Endometrial microvascular endothelial cells (primary cell): ENCODE data around the gene STK39. TPM values are rescaled to one million over a fixed set of nuclear protein-coding genes. Genes with fewer than 3 reads are reported as not detected.

Source experiments
- in situ Hi-C: cut with HindIII; loops from 2 replicates; pipeline ENCODE4 v1.10.0; 2017; ENCODE audit warnings: low sequenced_read_pairs, low pct_unique_long_range_greater_than_20kb; ENCODE audit errors: inconsistent ontology term
- total RNA-seq: library from RNA; depleted of rRNA; stranded (reverse); fragments of >200 nt; gene quantifications from one replicate; pipeline ENCODE4 v1.2.3, GENCODE V29; 2015; ENCODE audit errors: inconsistent ontology term

STK39 gene
- total RNA-seq, 1 donor from 2014 or later, result 10.3 TPM

DNA sequence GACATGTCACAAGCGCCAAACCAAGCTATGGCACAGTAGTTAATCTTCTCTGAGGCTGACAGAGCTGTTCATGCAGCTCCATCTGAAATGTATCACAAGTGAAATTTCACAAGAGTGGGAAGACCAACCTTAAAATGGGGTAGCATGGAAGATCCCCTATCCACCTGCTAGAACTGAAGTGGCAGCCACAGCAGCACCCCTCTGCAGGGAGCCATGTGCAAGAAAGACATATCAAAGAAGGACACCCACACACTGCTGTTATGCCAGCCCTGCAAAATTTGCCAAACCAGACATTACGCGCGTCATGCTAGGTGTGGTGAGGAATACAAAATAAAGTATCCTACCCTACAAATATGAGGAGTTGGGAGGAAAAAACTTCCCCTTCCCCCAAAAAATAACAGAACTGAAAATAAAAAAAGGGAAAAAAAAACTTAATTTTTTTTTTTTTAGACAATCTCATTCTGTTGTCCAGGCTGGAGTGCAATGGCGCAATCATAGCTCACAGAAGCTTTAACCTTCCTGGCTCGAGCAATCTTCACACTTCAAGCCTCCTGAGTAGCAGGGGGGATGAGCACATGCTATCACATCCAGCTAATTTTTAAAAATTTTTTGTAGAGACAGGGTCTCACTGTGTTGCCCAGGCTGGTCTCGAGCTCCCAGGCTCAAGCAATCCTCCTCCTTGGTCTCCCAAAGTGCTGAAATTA lies 76.2 kb downstream of the STK39 start:
- in situ Hi-C loops, result no loop called here

DNA sequence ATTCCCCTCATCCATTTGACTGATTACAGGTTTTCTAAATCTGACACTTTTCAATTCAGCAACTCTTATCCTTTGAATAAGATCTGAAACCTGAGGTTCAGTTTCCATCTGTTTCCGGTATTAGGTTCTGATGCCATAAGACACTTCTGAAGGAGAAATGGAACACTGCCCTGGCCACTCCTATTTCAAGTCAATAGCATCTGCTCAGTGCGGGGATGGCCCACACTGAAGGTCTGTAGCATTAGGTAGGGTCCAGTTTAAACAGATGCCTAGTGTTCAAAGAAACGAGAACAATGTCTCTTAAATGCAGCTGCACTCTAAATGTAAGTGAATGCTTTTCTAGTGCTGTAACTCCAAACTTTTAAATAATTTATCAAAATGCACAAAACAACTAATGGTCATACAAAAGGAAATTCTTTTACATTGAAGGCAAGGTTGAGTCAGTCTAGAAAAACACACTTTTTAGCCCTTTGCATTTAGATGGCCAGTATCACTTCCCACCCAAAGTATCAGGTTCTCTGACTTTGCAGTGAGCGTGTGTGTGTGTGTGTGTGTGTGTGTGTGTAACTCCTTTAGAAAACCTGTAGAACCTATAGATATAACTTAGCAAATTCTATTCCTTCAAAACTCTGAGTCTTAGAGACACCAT lies 78.2 kb downstream of the STK39 start:
- in situ Hi-C loops, result no loop called here

DNA sequence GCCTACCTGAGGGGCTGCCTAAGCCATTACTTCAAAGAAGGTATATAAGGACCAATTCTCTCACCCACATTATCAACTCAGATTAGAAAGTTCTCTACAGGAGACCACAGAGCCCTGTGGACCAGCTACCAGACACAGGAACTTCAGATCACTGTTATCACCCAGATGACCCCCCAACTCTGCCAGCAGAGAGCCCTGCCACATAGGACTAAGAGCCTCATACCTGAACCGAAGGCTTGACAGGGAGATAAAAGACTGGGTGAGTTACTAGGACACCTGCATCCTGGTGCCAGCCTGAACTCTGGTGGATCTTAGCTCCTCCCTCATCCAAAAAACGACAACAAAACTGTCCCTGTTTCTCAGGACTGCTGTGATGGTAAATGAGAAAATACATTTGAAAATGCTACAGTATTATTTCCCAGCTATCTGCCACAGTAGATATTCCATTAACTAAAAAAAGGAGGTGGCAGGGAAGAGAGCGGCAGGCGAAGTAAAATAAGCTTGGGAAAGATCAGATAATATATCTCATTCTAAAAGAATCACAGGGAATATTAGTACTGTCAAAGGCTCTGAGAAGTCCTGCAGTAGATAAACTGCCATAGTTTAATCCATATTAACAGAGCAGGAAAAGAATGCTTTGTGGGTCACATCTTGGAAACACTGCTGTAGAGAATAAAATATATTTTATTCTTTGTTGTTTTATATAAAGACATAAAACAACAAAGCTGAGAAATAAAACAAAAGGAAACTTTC lies 79.7 kb downstream of the STK39 start:
- in situ Hi-C loops, result no loop called here

DNA sequence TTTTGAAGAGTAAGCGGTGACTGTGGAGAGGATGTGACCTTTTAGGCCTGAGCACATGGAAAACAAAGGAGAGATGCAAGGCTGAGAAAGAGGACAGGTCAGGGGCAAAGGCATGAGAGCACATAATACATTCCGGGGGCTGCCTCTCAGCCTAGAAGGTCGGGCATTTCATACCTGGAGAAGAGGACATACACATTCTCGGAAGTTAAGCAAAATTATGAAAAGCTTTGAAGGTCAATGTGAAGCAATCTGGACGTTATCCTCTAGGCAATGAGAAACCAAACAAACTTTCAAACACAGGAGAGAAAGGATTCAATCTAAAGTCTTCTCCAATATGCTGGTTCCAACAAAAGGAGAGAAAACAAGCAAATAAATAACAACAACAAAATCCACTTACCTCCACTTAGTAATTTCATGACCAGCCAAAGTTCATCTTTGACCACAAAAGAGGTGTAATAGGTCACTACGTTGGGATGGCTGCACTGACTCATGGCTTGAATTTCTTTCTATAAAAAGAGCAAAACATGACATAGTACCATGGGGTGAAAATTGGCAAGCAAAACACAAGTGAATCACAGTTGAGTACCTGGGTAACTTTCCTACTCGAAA lies 80.4 kb downstream of the STK39 start:
- in situ Hi-C loops, result no loop called here

DNA sequence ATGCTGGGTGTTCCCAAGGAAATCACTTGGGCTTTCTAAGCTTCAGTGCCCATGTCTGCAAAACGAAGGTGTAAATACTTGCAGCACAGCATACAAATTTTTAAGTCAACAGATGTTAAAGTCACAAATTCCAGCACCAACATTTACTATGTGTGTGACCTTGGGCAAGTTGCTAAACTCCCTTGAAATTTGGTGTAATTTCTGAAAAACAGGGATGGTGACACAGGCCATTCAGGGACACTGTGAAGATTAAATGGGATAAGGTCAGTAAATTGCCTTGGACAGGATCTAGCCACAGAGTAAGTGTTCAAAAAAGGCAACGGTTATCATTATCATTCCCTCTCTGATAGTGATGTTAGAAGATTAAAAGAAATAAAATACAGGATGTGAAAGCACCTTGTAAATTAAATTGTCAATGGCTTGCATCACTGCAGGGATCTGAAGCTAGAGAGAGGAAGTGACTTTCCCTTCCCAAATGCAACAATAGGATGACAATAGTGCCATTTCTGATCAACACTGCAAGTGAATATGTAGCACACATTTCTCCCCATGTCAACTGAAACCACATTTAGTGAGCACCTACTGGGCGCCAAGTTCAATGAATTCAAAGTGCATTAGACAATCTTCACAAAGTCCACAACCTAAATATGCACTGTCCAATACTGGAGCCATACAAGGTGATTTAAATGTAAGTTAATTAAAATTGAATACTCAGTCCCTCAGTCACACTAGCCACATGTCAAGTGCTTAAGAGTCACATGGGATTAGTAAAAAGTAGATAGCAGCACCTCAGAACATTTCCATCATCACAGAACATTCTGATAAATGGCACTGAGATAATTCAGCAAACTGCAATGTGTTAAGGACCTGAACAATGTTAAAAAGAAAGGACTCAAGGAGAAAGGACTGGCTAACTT lies 81.2 kb downstream of the STK39 start:
- in situ Hi-C loops, result no loop called here

DNA sequence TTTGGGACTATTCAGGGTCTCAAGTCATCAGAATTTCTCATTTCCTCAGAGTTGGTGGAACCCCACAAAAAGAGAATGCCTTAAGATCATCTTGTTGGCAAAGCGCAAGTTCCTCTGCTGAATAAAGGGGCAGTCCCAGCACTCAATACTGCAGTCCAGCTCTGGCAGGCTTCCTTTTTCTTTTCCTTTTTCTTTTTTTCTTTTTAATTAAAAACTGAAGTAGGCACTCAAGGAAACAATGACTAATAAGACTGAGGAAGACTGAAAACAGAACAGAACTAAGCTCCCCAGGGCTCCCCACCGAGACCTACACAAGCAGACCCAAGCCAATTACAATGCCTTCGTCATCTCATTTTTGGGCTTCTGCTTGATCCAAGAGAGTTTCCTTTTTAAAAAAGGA lies 82.0 kb downstream of the STK39 start:
- in situ Hi-C loops, result no loop called here

DNA sequence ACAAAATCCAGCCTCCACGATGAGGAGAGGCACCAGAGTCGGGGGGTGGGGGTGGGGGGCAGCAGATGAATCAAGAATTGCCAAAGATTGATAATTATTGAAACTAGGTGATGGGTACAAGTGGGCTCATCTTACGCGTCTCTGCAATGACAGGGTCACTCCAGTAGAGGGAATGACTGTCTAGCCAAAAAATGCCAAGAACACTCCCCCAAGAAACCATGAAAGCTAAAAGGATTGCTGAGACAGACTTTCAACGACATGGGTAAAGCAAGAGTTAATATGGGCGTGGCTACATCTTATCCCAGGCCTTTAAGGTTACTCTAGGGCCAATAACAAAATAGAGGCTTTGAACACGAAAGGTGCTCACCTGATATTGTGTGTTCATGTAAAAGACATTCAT lies 86.5 kb downstream of the STK39 start:
- in situ Hi-C loops, result no loop called here

DNA sequence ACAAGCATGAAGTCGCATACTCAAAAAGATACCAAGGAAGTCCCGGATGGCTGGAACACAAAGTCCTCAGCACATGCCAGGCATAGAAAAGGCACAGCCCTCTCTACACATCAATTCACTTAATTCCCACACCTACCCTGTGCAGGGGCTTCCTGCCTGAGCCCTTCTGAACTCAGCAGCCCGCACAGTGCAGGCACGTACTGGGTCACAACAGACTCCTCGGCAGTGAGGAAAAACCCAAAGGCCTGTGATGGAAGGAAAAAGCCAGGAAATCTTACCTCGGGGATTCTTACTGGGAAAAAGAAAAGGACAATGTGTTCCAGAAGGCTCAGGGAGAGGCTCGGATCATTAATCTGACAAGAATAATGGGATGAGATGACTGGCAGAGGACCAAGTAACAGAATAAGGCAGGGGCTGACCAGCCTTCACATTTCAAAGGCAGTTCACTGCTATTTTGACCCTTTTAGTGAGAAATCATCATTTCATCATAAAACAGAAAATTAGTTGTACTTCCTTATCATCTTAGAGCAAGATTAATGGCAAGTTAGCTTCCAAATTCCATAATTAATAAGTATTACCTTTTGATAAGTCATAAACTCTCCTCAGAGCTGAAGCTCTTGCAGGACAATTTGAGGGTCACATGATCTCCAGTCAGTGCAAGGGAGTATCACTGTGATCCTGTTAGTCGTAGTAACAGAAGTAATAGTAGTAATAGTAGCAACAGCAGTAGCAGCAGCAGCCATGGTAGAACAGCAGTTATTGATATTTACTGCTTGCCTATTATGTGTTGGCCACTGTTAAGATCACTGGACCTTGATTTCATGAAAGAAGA lies 87.4 kb downstream of the STK39 start:
- in situ Hi-C loops, result no loop called here

DNA sequence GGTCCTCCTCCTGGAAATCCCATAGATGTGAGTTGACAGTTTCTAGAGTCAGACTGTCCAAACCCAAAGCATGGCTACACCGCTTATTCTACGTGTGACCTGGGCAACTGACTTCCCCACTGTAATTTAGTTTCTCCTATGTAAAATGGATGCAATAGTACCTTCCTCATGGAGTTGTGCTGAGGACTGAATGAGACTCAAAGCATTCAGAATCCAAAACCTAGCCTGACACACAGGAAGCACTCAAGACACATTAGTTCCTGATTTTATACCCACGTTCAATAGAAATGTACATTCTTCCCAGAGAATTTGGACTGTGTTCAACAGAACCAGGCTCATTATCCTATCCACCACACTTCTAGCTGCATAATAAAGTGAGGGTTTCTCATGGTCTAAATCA lies 88.8 kb downstream of the STK39 start:
- in situ Hi-C loops, result no loop called here

DNA sequence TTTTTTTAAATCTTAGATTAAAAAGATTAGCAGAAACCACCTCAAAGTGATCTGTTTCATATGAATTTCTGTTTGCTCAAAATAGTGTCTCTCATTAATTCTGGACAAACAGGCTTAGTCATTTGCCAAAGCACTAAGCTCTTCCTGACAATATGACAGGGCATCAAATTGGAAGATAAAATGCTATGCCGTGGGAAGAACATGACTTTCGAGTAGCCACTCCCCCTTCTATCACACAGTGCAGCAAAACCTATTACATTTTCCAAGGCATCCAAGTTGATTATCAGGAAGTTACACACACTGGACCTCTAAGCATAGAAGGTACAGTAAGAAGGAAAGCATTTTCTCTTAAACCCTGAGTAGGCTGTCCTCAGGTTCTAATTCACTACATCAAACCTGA lies 89.5 kb downstream of the STK39 start:
- in situ Hi-C loops, result no loop called here

DNA sequence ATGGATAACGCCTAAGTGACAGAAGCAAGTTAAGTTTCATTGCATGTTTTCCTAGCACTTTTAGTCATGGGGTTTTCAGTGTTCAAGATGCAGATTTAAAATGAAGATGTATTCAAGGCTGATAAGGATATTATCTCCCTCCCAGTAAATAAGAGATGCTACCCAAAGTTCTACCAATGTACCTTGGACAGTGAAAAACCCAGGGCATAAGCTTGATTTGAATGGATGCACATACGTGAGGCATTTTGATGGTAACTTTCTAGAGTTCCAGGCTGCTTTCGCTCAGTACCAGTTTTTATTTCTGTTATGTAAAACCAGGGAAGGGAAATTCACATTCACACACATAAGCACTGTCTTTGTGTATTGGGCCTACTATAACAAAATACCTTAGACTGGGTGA lies 90.3 kb downstream of the STK39 start:
- in situ Hi-C loops, result no loop called here

DNA sequence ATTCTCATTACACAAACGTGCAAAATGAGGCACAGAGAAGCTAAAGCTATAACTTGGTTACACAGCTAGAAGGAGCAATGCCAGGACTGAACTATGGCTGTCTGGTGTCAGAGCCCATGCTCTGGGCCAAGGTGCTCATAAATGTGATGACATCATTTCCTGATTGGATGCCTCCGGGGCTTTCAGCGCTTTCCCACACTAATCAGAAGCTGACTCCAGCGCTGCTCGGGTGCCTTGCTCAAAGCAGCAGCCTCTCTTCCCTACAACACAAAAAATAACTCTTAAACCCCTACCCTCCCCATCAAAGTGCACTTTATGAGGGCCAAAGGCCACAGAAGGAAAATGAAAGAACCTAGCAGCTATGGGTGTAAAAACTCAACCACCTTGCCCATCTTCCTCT lies 90.7 kb downstream of the STK39 start:
- in situ Hi-C loops, result no loop called here

DNA sequence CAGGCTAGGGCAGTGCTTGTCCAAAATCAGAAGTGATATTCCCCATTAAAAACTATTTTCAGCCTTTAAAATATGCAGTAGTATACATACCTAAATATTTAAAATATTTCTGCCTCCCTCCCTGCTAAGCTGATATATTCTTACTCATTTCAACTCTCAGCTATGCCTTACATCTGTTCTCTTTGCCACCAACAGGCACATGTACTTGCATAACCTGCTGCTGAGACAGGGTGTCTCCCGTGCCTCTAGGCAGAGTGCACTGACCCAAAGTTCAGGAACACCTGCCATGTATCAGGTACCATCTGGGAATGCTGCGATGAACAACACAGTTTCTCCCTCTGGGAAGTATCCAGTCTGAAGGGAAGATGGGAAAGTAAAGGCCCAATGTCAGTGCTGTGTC lies 91.7 kb downstream of the STK39 start:
- in situ Hi-C loops, result no loop called here

DNA sequence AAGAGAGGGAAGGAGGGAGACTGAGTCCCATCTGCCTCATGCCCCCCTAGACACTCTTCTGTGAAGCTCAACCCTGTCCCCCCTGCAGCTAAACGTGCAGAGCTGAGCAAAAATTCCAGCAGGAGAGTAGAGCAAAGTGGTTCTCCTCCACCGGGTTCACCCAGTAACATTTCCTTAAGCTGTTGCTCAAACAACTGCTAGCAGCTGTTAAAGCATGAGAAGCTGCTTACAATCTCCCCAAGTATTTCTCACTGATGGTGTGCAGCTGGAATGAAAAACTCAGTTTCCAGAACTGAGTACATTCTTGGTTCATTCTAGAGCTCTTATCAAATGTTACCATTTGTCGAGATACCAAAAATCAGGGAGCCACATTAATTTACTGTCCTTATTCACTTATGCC lies 92.3 kb downstream of the STK39 start:
- in situ Hi-C loops, result no loop called here

DNA sequence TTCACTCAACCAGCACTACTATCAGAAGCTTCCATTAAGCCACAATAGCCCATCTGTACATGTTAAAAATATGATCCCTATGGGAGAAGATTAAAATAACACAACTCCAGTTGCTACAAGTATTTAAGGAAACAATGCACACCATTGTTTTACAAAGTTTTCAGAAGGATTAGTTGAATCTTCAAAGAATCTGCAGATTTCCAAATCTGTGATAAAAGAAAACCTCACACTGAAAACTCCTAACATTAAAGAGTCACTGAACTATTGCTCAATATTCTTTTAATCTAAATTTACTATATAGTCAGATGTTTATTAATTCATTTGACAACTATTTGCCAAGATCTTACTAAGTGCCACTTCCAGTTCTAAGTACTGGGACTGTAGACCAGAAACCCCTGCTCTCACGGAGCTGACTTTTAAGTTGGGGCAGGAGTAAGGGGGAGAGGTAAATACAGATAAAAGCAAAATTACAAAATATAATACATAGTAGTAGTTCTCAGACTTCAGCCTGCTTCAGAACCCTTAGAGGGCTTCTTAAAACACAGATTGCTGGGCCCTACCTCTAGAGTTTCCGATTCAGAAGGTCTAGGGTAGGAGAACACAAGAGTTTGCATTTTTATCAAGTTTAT lies 94.4 kb downstream of the STK39 start:
- in situ Hi-C loops, result no loop called here

DNA sequence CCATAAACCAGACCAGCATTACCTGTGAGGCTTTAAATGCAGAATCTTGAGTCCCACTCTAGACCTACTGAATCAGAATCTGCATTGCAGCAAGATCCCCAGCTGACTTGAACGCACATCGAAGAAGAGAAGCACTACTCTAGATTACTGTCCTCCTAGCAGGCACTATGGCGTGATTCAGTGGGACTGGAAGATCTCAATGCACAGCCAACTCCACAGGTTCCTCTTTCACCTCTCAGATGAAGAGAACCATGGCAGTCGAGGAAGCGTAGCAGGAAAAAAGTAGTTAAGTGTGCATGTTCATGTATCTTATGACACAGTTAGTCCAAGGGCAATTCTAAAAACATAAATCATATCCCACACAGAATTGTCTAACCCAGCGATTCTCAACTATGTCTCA lies 97.4 kb downstream of the STK39 start:
- in situ Hi-C loops, result no loop called here

DNA sequence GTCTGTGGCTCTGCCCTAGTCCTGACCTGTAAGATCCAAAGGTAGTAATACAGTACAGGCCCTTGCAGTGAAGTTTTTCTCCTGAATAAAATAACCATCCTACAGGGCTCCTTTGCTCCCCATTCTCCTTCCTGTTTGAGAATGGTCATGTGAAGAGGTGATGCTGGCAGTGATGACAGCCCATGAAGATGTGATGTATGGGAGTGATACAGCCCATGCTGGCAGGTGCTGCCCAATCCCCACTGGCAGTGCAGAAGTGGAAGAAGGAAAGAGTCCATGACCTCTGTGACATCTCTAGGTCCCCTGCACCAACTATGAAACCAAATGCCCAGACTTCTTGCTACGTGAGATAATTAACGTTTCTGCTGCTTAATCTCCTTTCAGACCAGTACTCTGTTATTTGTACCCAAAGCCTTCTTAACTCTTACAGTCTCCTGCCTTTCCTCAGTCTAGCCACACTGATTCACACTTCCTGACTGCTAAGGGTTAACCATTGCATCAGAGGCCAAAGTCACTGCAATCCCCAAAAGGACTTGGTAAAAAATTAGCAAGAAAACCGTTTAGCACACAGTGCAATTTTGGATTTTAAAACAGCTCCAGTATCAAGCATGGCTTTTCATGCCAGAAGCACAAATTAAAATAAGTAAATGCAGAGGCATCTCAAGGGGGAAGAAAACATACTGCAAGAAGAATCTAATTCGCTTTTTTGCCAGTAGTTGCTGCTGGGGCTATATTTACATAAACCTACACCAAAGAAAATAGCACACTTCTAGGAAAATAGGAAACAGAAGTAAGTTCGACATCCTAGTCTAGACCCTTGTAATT lies 98.0 kb downstream of the STK39 start:
- in situ Hi-C loops, result no loop called here
